ENCODE measurements around the gene TAL2. TPM values are rescaled to one million over a fixed set of nuclear protein-coding genes. Genes with fewer than 3 reads are reported as not detected.
"Not testable (repeated sequence)": the region's sequence is repeated elsewhere in the genome, so short reads cannot be mapped to it uniquely, and the experiment has no call there.

Gene TAL2
- total and polyA plus RNA-seq, 2 donors (not counting 3 experiments of a cell fraction or from before 2014, with no cell fraction given), result 0.30 TPM; not detected in 1

DNA sequence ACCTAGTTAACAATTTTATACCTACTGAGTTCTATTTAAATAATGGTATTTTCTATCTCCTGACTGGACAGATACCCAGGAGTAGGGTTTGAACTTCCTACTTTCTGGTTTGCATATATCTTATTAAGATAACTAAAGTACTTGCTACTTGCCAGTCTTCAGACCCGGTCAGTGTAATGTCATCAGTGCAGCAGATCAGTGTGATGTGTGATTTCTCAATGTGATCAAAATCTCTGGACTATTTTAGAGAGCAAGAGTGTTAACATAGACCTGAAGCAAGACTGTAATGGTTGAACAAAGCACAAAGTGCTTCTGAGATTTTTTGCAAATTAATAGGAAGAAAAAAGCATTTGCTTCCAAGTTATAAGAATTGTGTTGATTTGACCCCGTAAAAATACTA, 38.9 kb downstream of the TAL2 start:
- H3K4me1 ChIP-seq (ENCODE audit: control insufficient read depth, extremely low read depth, insufficient read depth, low read length), result no peaks in the 10 kb centered on the region
- no peaks in the 10 kb centered on the region for H3K79me2 ChIP-seq (ENCODE audit: control insufficient read depth, insufficient read depth, low read length)
- dilution Hi-C loops (cut with MboI; ENCODE audit: extremely low pct_ligation_motif_present, low sequenced_read_pairs) (no loop called here), intact Hi-C loops (cut with micrococcal nuclease) (no loop called here)
- no peaks in the 10 kb centered on the region for H3K9me3 ChIP-seq (replicated peaks; ENCODE audit: control insufficient read depth, insufficient read depth, low read length)
- H3K4me2 ChIP-seq (ENCODE audit: insufficient read depth, low read length), result no peak overlapping the region
- no peak overlapping the region for H3K4me3 ChIP-seq (replicated peaks in 1 of 3; ENCODE audit: insufficient read depth in 1 of 3, low read depth in 1 of 3, low read length in 3 of 3)
- no peak overlapping the region for H2AFZ ChIP-seq (ENCODE audit: low read depth, low read length)
- no peaks in the 10 kb centered on the region for H3K27me3 ChIP-seq (ENCODE audit: control insufficient read depth in 2 of 2, insufficient read depth in 2 of 2, low read length in 2 of 2)
- H3K36me3 ChIP-seq (ENCODE audit: control insufficient read depth in 2 of 2, extremely low read depth in 1 of 2, insufficient read depth in 2 of 2, low read length in 2 of 2), result no peaks in the 10 kb centered on the region
- no peaks in the 10 kb centered on the region for H4K20me1 ChIP-seq (replicated peaks; ENCODE audit: control insufficient read depth, extremely low read depth, insufficient read depth, low read length)
- TF ChIP-seq POLR2A (IDR thresholded peaks at IDR 0.05; ENCODE audit: low read depth, low read length) (no peak), JUN (IDR thresholded peaks at IDR 0.05; ENCODE audit: borderline replicate concordance, insufficient read depth, insufficient read length, low read depth) (no peak), MYC (IDR thresholded peaks at IDR 0.05; ENCODE audit: low read depth, low read length) (no peak)
- FAIRE-seq, result no peak
- CTCF ChIA-PET, result interaction anchor here (1.7 kb wide), 1 partner anchor 18 kb away, joined by 4 read pairs; no protein-coding TSS in a partner anchor
- DNase-seq (ENCODE audit: low read depth, low spot score), result no peak
- BruUV-seq (replicated peaks), result no TSS peak
- H3K27ac ChIP-seq (ENCODE audit: insufficient read depth, low read depth, low read length), result no peak overlapping the region
- H3K9me1 ChIP-seq (replicated peaks; ENCODE audit: control insufficient read depth, extremely low read depth, insufficient read depth, low read length), result no peaks in the 10 kb centered on the region
- H3K9ac ChIP-seq (replicated peaks; ENCODE audit: extremely low read depth, insufficient read depth, low read length), result no peak overlapping the region
- POLR2A ChIA-PET, result no interaction called here

DNA sequence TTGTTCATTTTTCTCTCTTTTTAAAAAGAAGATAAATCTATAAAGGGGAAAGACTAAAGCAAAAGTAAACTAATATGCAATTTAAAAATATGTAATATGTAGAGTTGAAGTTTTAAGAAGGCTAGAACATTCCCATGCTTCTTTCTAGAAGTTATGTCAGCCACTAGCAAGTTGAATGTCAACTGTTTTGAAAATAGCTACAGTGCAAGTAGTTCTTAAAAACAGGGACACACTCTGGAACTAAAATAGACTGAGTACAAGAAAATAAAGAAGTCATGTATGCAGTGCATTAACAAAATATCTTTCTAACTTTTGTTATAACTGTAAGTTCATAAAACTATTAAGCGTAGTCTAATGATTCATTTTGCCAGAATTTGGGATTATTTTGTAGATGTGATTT, 40.0 kb downstream of the TAL2 start:
- TF ChIP-seq FOS (IDR thresholded peaks at IDR 0.05; ENCODE audit: borderline replicate concordance, insufficient read depth, low read length) (no peak), EZH2 (IDR thresholded peaks at IDR 0.05; ENCODE audit: borderline replicate concordance, low read depth, low read length, severe bottlenecking) (no peak), POLR2A (IDR thresholded peaks at IDR 0.05; ENCODE audit: low read depth, low read length) (no peak), MYC (IDR thresholded peaks at IDR 0.05; ENCODE audit: low read depth, low read length) (no peak), POLR2AphosphoS5 (IDR thresholded peaks at IDR 0.05; ENCODE audit: insufficient read depth, low read depth, low read length) (no peak), JUN (IDR thresholded peaks at IDR 0.05; ENCODE audit: borderline replicate concordance, insufficient read depth, insufficient read length, low read depth) (no peak), GATA2 (IDR thresholded peaks at IDR 0.05; ENCODE audit: insufficient read depth, insufficient read length, low read depth, low read length) (no peak)
- TF ChIP-seq, protein P1, sequence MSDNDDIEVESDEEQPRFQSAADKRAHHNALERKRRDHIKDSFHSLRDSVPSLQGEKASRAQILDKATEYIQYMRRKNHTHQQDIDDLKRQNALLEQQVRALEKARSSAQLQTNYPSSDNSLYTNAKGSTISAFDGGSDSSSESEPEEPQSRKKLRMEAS (IDR thresholded peaks at IDR 0.05; ENCODE audit: insufficient read depth, insufficient read length), result no peak
- TF ChIP-seq, protein P2, sequence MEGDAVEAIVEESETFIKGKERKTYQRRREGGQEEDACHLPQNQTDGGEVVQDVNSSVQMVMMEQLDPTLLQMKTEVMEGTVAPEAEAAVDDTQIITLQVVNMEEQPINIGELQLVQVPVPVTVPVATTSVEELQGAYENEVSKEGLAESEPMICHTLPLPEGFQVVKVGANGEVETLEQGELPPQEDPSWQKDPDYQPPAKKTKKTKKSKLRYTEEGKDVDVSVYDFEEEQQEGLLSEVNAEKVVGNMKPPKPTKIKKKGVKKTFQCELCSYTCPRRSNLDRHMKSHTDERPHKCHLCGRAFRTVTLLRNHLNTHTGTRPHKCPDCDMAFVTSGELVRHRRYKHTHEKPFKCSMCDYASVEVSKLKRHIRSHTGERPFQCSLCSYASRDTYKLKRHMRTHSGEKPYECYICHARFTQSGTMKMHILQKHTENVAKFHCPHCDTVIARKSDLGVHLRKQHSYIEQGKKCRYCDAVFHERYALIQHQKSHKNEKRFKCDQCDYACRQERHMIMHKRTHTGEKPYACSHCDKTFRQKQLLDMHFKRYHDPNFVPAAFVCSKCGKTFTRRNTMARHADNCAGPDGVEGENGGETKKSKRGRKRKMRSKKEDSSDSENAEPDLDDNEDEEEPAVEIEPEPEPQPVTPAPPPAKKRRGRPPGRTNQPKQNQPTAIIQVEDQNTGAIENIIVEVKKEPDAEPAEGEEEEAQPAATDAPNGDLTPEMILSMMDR (IDR thresholded peaks at IDR 0.05; ENCODE audit: extremely low read depth in 1 of 2, insufficient read depth in 1 of 2, low read depth in 1 of 2, low read length in 2 of 2), result no peak
- Histone ChIP-seq H4K20me1 (replicated peaks; ENCODE audit: control insufficient read depth, extremely low read depth, insufficient read depth, low read length) (no peaks in the 10 kb centered on the region), H3K4me1 (ENCODE audit: control insufficient read depth, extremely low read depth, insufficient read depth, low read length) (no peaks in the 10 kb centered on the region), H3K9me3 (replicated peaks; ENCODE audit: control insufficient read depth, insufficient read depth, low read length) (no peaks in the 10 kb centered on the region), H2AFZ (ENCODE audit: low read depth, low read length) (no peak overlapping the region), H3K79me2 (ENCODE audit: control insufficient read depth, insufficient read depth, low read length) (no peaks in the 10 kb centered on the region), H3K27ac (ENCODE audit: insufficient read depth, low read depth, low read length) (no peak overlapping the region), H3K27me3 (ENCODE audit: control insufficient read depth in 2 of 2, insufficient read depth in 2 of 2, low read length in 2 of 2) (no peaks in the 10 kb centered on the region), H3K4me2 (ENCODE audit: insufficient read depth, low read length) (no peak overlapping the region), H3K9me1 (replicated peaks; ENCODE audit: control insufficient read depth, extremely low read depth, insufficient read depth, low read length) (no peaks in the 10 kb centered on the region), H3K9ac (replicated peaks; ENCODE audit: extremely low read depth, insufficient read depth, low read length) (no peak overlapping the region), H3K4me3 (replicated peaks in 1 of 3; ENCODE audit: insufficient read depth in 1 of 3, low read depth in 1 of 3, low read length in 3 of 3) (no peak overlapping the region), H3K36me3 (ENCODE audit: control insufficient read depth in 2 of 2, extremely low read depth in 1 of 2, insufficient read depth in 2 of 2, low read length in 2 of 2) (no peaks in the 10 kb centered on the region)
- ChIA-PET CTCF (interaction anchor here (1.4 kb wide), 1 partner anchor 11 kb away, joined by 3 read pairs; no protein-coding TSS in a partner anchor), POLR2A (no interaction called here)
- no peak for DNase-seq (ENCODE audit: low read depth, low spot score)
- intact Hi-C loops (cut with micrococcal nuclease), result no loop called here
- no TSS peak for BruUV-seq (replicated peaks)
- no peak for FAIRE-seq
- dilution Hi-C loops (cut with MboI; ENCODE audit: extremely low pct_ligation_motif_present, low sequenced_read_pairs), result no loop called here

DNA sequence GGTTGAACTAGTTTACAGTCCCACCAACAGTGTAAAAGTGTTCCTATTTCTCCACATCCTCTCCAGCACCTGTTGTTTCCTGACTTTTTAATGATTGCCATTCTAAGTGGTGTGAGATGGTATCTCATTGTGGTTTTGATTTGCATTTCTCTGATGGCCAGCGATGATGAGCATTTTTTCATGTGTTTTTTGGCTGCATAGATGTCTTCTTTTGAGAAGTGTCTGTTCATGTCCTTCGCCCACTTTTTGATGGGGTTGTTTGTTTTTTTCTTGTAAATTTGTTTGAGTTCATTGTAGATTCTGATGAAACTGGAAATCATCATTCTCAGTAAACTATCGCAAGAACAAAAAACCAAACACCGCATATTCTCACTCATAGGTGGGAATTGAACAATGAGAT, 41.4 kb downstream of the TAL2 start:
- H3K9me1 ChIP-seq (replicated peaks; ENCODE audit: control insufficient read depth, extremely low read depth, insufficient read depth, low read length); intact Hi-C loops (cut with micrococcal nuclease); H3K4me2 ChIP-seq (ENCODE audit: insufficient read depth, low read length); POLR2A ChIA-PET; H3K9me3 ChIP-seq (replicated peaks; ENCODE audit: control insufficient read depth, insufficient read depth, low read length); H3K9ac ChIP-seq (replicated peaks; ENCODE audit: extremely low read depth, insufficient read depth, low read length); dilution Hi-C loops (cut with MboI; ENCODE audit: extremely low pct_ligation_motif_present, low sequenced_read_pairs); H4K20me1 ChIP-seq (replicated peaks; ENCODE audit: control insufficient read depth, extremely low read depth, insufficient read depth, low read length); H3K79me2 ChIP-seq (ENCODE audit: control insufficient read depth, insufficient read depth, low read length); H3K4me1 ChIP-seq (ENCODE audit: control insufficient read depth, extremely low read depth, insufficient read depth, low read length); BruUV-seq (replicated peaks); H2AFZ ChIP-seq (ENCODE audit: low read depth, low read length); DNase-seq (ENCODE audit: low read depth, low spot score); H3K27ac ChIP-seq (ENCODE audit: insufficient read depth, low read depth, low read length); H3K27me3 ChIP-seq (ENCODE audit: control insufficient read depth in 2 of 2, insufficient read depth in 2 of 2, low read length in 2 of 2); FAIRE-seq; H3K36me3 ChIP-seq (ENCODE audit: control insufficient read depth in 2 of 2, extremely low read depth in 1 of 2, insufficient read depth in 2 of 2, low read length in 2 of 2); H3K4me3 ChIP-seq (replicated peaks in 1 of 3; ENCODE audit: insufficient read depth in 1 of 3, low read depth in 1 of 3, low read length in 3 of 3); CTCF ChIA-PET: not testable (repeated sequence)
